Measurements from ENCODE around the gene CLIC2. TPM values are rescaled to one million over a fixed set of nuclear protein-coding genes. Genes with fewer than 3 reads are reported as not detected.

Gene CLIC2
- total and polyA plus RNA-seq, 9 donors, result 8.3 to 21.5 (median 18.5) TPM

DNA sequence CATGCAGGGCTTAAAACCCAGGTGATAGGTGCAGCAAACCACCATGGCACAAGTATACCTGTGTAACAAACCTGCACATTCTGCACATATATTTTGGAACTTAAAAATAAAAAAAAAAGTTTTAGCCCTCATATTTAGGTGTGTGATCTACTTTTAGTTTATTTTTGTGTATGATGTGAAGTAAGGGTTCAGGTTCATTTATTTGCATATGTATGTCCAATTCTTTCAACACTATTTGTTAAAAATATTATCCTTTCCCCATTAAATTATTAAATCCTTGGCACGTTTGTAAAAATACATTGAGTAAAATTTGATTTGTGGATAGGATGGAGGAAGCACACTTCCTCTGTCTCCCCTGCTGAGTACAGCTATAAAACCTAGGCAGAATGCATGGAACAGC is 83.0 kb downstream of the CLIC2 start:
- Histone ChIP-seq H3K27me3 (no peaks in the 10 kb centered on the region), H3K4me1 (ENCODE audit: insufficient read depth) (no peaks in the 10 kb centered on the region), H3K36me3 (no peaks in the 10 kb centered on the region), H3K4me3 (no peak overlapping the region), H3K27ac (no peak overlapping the region), H3K9me3 (no peaks in the 10 kb centered on the region)
- DNase-seq, result no peak
- intact Hi-C loops (cut with DNase I), result no loop called here
- WGBS, 3 donors, result 39 to 50% (median 39%) methylated on average over 1 of the region's 1 CpG
- TF ChIP-seq POLR2A (IDR thresholded peaks at IDR 0.05) (no peak), EP300 (IDR thresholded peaks at IDR 0.05) (no peak)
- TF ChIP-seq, protein P1, sequence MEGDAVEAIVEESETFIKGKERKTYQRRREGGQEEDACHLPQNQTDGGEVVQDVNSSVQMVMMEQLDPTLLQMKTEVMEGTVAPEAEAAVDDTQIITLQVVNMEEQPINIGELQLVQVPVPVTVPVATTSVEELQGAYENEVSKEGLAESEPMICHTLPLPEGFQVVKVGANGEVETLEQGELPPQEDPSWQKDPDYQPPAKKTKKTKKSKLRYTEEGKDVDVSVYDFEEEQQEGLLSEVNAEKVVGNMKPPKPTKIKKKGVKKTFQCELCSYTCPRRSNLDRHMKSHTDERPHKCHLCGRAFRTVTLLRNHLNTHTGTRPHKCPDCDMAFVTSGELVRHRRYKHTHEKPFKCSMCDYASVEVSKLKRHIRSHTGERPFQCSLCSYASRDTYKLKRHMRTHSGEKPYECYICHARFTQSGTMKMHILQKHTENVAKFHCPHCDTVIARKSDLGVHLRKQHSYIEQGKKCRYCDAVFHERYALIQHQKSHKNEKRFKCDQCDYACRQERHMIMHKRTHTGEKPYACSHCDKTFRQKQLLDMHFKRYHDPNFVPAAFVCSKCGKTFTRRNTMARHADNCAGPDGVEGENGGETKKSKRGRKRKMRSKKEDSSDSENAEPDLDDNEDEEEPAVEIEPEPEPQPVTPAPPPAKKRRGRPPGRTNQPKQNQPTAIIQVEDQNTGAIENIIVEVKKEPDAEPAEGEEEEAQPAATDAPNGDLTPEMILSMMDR (IDR thresholded peaks at IDR 0.05), result no peak

DNA sequence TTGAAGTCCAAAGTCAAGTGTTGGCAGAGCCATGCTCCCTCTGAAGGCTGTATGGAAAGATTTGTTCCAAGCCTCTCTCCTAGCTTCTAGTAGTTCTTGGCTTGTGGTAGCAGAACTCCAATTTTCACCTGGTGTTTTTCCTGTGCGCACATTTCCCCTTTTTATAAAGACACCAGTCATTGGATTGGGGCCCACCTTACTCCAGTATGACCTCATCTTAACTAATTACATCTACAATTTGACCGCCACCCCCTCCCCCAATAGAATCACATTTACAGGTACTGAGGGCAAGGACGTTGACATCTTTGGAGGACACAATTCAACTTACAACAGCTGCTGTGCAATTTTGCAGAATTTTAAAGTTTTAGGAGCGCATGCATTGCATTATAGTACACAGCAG is 86.9 kb downstream of the CLIC2 start:
- Histone ChIP-seq H3K4me3 (no peak overlapping the region), H3K9me3 (no peaks in the 10 kb centered on the region), H3K27ac (no peak overlapping the region), H3K36me3 (no peaks in the 10 kb centered on the region), H3K27me3 (no peaks in the 10 kb centered on the region), H3K4me1 (ENCODE audit: insufficient read depth) (no peaks in the 10 kb centered on the region)
- DNase-seq, result no peak
- TF ChIP-seq POLR2A (IDR thresholded peaks at IDR 0.05) (no peak), EP300 (IDR thresholded peaks at IDR 0.05) (no peak)
- TF ChIP-seq, protein P1 (IDR thresholded peaks at IDR 0.05), result no peak
- WGBS, 3 donors, result 54 to 63% (median 60%) methylated on average over 4 of the region's 4 CpGs
- intact Hi-C loops (cut with DNase I), result no loop called here

DNA sequence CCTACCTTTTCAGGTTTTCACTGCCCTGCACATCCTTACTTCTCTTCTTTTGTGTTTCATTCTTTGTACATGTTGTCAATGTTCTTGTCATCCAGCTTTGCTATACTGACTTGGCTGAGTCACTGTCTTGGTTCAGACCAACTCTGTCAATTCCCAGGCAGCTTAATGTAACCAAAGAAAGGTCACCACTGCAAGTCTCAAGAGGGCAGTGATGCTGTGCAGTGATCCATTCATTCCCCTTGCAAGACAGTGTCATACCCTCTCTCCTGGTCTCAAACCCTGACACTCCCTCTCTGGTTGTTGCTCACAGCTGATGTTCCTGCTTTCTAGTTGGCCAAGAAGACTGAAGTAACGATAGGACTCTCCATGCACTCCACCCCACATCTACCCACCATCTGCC is 87.7 kb downstream of the CLIC2 start:
- no peak overlapping the region for H3K27ac ChIP-seq
- 50 to 62% (median 59%) methylated on average over 1 of the region's 1 CpG for whole genome bisulfite sequencing, 3 donors
- no peaks in the 10 kb centered on the region for H3K4me1 ChIP-seq (ENCODE audit: insufficient read depth)
- intact Hi-C loops (cut with DNase I), result no loop called here
- H3K27me3 ChIP-seq, result no peaks in the 10 kb centered on the region
- DNase-seq, result no peak
- TF ChIP-seq, protein P1 (IDR thresholded peaks at IDR 0.05), result no peak
- TF ChIP-seq POLR2A (IDR thresholded peaks at IDR 0.05), result no peak
- TF ChIP-seq EP300 (IDR thresholded peaks at IDR 0.05), result no peak
- H3K4me3 ChIP-seq, result no peak overlapping the region
- H3K36me3 ChIP-seq, result no peaks in the 10 kb centered on the region
- H3K9me3 ChIP-seq, result no peaks in the 10 kb centered on the region

DNA sequence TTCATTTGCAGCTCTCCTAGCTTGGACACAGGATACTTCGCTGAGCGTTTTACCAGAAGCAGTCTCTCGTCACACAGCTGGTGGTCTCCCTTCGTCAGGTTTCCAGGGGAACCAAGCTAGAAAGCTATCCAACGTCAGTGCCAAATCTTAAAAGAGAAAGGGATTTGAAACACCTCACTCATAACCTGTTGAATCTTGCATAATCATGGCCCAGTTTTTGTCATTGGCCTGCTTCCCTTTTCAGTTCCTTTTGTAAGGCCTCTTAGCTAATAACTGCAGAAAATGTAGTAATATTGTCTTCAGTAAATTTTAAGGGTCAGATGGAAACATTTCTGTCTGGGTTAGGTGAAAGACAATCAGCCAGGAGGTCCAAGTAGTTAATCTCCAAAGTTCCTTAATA is 92.1 kb downstream of the CLIC2 start:
- WGBS, 3 donors, result 63 to 67% (median 63%) methylated on average over 5 of the region's 5 CpGs
- TF ChIP-seq POLR2A (IDR thresholded peaks at IDR 0.05) (no peak), EP300 (IDR thresholded peaks at IDR 0.05) (no peak)
- TF ChIP-seq, protein P1 (IDR thresholded peaks at IDR 0.05), result no peak

More for the DNA sequence above, 92.1 kb downstream of the CLIC2 start:
- DNase-seq, result no peak
- Histone ChIP-seq H3K27me3 (no peaks in the 10 kb centered on the region), H3K4me1 (ENCODE audit: insufficient read depth) (no peaks in the 10 kb centered on the region), H3K36me3 (no peaks in the 10 kb centered on the region), H3K27ac (no peak overlapping the region), H3K4me3 (no peak overlapping the region), H3K9me3 (no peaks in the 10 kb centered on the region)
- intact Hi-C loops (cut with DNase I), result no loop called here

Measured in ovary (tissue), 9 donors.